Tibial artery (tissue), 4 donors: ENCODE data around the gene CYP19A1.

Experiments
- DNase-seq, 2 donors: peaks; one replicate each; pipeline ENCODE4 v3.0.0-alpha.2; 2019
- H3K27ac ChIP-seq, 2 donors: fragments of 200-600 bp; sonication (generic) in 1 of 2; 1 replicate in 1 of 2; 2 replicates in 1 of 2; pipeline ENCODE4 v1.5.1; 2018 to 2019; ENCODE audit warnings: mild to moderate bottlenecking in 1 of 2
- H3K27me3 ChIP-seq, 2 donors: fragments of 200-600 bp; sonication (generic) in 1 of 2; one replicate each; pipeline versions ENCODE4 v1.5.1 to v1.6.0; 2016 to 2019
- H3K36me3 ChIP-seq, 3 donors: fragments of 200-600 bp; sonication (generic) in 2 of 3; one replicate each; pipeline ENCODE4 v1.5.1; 2016 to 2019; ENCODE audit warnings: mild to moderate bottlenecking in 2 of 3
- H3K4me1 ChIP-seq, 4 donors: fragments of 200-600 bp; sonication (generic) in 2 of 4; 1 replicate in 3 of 4; 2 replicates in 1 of 4; pipeline ENCODE4 v1.5.1; 2016 to 2019
- H3K4me3 ChIP-seq, 2 donors: fragments of 200-600 bp; sonication (generic) in 1 of 2; 1 replicate in 1 of 2; 2 replicates in 1 of 2; pipeline ENCODE4 v1.5.1; 2018 to 2019; ENCODE audit warnings: mild to moderate bottlenecking in 2 of 2
- H3K9me3 ChIP-seq, 3 donors: fragments of 200-600 bp; sonication (generic) in 1 of 3; one replicate each; pipeline ENCODE4 v1.5.1; 2016 to 2019
- intact Hi-C: fragments of 100-400 bp; cut with DNase I; formaldehyde crosslinking; loops from one replicate; pipeline ENCODE4 v1.15.0; 2023; ENCODE audit warnings: low total_unique reads
- TF ChIP-seq, protein P1 (sequence below), 2 experiments: fragments of 200-600 bp in 1 of 2; fragments of 450-650 bp in 1 of 2; IDR thresholded peaks; one replicate each; pipeline ENCODE4 v1.5.1; 2017 to 2019; ENCODE audit warnings: antibody characterized with exemption in 2 of 2, mild to moderate bottlenecking in 1 of 2, moderate library complexity in 1 of 2

CYP19A1 gene

DNA sequence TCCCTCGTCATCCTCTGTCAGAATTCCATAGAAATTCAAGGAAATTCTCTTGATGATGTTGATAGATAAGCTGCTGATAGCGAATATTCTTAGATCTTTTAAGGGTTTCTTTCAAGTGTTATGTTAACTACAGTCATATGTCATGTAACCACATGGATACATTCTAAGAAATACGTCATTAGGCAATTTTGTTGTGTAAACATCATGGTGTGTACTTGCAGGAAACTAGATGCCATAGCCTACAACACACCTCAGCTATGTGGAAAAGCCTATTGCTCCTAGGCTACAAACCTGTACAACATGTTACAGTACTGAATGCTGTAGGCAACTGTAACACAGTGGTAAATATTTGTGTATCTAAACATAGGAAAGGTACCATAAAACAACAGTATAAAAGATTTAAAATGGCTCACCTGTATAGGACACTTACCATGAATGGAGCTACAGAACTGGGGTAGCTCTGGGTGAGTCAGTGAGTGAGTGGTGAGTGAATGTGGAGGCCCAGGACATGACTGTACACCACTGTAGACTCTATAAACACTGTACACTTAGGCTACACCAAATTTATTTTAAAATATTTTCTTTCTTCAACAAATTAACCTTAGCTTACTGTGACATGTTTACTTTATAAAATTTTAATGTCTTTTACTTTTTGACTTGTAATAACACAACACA lies 37.7 kb upstream of the CYP19A1 start:
- intact Hi-C loops, result no loop called here
- Histone ChIP-seq H3K4me3 (no peak overlapping the region), H3K36me3 (no peaks in the 10 kb centered on the region), H3K9me3 (no peaks in the 10 kb centered on the region), H3K27me3 (no peaks in the 10 kb centered on the region), H3K27ac (no peak overlapping the region), H3K4me1 (peaks cover 0 to 26% (median 21%) of the 10 kb centered on the region in 4 donors)
- TF ChIP-seq, protein P1, sequence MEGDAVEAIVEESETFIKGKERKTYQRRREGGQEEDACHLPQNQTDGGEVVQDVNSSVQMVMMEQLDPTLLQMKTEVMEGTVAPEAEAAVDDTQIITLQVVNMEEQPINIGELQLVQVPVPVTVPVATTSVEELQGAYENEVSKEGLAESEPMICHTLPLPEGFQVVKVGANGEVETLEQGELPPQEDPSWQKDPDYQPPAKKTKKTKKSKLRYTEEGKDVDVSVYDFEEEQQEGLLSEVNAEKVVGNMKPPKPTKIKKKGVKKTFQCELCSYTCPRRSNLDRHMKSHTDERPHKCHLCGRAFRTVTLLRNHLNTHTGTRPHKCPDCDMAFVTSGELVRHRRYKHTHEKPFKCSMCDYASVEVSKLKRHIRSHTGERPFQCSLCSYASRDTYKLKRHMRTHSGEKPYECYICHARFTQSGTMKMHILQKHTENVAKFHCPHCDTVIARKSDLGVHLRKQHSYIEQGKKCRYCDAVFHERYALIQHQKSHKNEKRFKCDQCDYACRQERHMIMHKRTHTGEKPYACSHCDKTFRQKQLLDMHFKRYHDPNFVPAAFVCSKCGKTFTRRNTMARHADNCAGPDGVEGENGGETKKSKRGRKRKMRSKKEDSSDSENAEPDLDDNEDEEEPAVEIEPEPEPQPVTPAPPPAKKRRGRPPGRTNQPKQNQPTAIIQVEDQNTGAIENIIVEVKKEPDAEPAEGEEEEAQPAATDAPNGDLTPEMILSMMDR (IDR thresholded peaks at IDR 0.05), result no peak
- DNase-seq, result no peak

DNA sequence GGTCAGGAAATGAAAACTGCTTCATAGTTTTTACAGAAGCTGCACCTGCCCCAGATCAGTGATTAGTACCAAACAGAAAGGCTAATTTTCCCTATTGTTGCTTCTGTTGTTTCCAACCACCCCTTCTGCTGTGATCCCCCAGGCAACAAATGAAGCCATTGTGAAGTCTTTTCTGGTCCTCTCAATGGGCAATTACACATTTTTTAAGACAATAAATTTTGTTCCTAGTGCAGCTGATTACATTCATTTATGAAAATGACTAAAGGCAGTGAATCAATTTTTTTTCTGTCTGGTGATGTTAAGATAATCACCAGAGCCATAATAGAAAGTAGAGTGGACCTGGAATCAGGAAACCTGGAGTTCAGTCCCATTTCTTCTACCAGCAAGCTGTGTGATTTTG lies 35.7 kb upstream of the CYP19A1 start:
- TF ChIP-seq, protein P1 (IDR thresholded peaks at IDR 0.05), result no peak
- no peak for DNase-seq
- H3K27ac ChIP-seq, result no peak overlapping the region

DNA sequence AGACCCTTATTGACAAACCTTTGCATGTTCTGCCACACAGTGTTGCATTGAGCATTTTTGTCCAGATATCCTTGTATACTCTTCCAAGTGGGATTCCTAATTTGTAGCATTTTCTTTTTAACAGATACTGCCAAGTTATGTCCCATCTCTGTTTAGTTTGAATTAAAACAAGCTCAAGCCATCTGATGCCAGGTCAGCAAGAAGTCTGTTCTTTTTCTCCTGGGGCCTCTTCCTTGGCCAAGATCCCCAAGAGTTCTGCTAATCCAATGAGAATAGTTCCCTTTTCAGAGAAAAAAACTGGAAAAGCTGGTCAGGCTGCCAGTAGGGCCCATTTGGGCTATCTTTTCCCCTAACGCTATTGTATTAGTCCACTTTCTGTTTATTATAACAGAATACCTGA lies 32.9 kb upstream of the CYP19A1 start:
- TF ChIP-seq, protein P1 (IDR thresholded peaks at IDR 0.05), result no peak
- Histone ChIP-seq H3K27me3 (no peaks in the 10 kb centered on the region), H3K4me1 (peaks cover 0 to 17% (median 4%) of the 10 kb centered on the region in 4 donors), H3K9me3 (no peaks in the 10 kb centered on the region), H3K27ac (no peak overlapping the region), H3K36me3 (no peaks in the 10 kb centered on the region), H3K4me3 (no peak overlapping the region)
- no peak for DNase-seq
- intact Hi-C loops, result no loop called here

More for the DNA sequence above, 35.7 kb upstream of the CYP19A1 start:
- no peaks in the 10 kb centered on the region for H3K27me3 ChIP-seq
- no peaks in the 10 kb centered on the region for H3K9me3 ChIP-seq
- H3K4me3 ChIP-seq, result no peak overlapping the region
- no peaks in the 10 kb centered on the region for H3K36me3 ChIP-seq
- intact Hi-C loops, result no loop called here
- peaks cover 0 to 11% (median 2%) of the 10 kb centered on the region in 4 donors for H3K4me1 ChIP-seq

DNA sequence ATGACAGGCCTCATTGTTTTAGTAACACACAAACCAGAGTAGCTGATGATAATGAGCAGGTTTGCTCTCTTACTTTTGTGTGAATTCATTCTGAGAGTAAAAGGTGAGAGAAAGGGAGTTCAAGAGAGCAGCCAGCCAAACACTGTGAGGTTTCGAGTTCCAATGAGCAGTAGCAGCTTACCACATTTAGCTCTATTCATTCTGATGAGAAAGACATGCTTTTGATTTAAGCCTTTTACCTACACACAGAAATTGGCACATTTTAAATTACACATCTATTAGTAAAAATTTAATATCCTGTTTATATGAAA lies 31.0 kb upstream of the CYP19A1 start:
- TF ChIP-seq, protein P1 (IDR thresholded peaks at IDR 0.05), result no peak
- no peak overlapping the region for H3K27ac ChIP-seq
- intact Hi-C loops, result no loop called here

DNA sequence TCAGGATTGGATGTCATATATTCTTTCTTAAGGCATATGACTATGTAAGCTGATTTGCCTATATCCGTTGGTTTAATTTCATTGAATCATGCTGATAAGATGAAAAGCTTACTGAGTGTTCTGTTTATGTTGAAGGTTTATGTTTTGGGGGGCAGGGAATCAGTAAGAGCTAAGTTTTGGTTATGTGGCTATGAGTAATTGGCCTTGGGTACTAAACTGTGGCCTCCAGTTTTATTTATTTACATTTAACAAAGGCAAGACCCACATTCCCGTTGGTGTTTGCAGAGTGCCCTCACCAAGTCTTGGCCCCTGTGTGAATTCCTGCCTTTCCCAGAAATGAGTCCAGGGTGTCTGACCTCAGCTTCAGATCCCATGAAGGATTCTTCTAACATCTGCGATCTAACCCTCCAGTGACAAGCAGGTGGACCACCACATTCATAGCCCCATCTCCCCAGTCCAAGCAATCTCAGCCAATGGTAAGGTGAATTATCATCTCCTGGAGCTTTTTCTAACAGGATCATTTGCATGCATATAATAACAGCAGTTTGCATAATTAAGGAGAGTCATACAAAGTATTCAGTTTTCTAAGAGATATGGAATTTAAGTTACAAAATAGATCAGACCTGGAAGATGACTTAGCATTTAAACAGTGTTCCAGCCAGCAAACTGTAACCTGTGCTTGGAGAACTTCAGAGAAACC lies 30.5 kb upstream of the CYP19A1 start:
- H3K4me3 ChIP-seq, result no peak overlapping the region
- H3K4me1 ChIP-seq, result peaks cover 0 to 20% (median 4%) of the 10 kb centered on the region in 4 donors
- intact Hi-C loops, result no loop called here
- no peaks in the 10 kb centered on the region for H3K9me3 ChIP-seq
- TF ChIP-seq, protein P1 (IDR thresholded peaks at IDR 0.05), result no peak
- DNase-seq, result no peak
- no peaks in the 10 kb centered on the region for H3K36me3 ChIP-seq
- no peak overlapping the region for H3K27ac ChIP-seq
- no peaks in the 10 kb centered on the region for H3K27me3 ChIP-seq

More for the DNA sequence above, 31.0 kb upstream of the CYP19A1 start:
- DNase-seq, result no peak
- no peaks in the 10 kb centered on the region for H3K9me3 ChIP-seq
- peaks cover 0 to 20% (median 4%) of the 10 kb centered on the region in 4 donors for H3K4me1 ChIP-seq
- H3K36me3 ChIP-seq, result no peaks in the 10 kb centered on the region
- H3K27me3 ChIP-seq, result no peaks in the 10 kb centered on the region
- H3K4me3 ChIP-seq, result no peak overlapping the region
